DMS79 treated with DMSO at 0.1 percent for 48 hours (cell line): ENCODE data around the gene ACTG1.

Source experiments
- DNase-seq: peaks from one replicate; lab custom pipeline; 2025; lab: John Stamatoyannopoulos, UW

The ACTG1 gene

DNA sequence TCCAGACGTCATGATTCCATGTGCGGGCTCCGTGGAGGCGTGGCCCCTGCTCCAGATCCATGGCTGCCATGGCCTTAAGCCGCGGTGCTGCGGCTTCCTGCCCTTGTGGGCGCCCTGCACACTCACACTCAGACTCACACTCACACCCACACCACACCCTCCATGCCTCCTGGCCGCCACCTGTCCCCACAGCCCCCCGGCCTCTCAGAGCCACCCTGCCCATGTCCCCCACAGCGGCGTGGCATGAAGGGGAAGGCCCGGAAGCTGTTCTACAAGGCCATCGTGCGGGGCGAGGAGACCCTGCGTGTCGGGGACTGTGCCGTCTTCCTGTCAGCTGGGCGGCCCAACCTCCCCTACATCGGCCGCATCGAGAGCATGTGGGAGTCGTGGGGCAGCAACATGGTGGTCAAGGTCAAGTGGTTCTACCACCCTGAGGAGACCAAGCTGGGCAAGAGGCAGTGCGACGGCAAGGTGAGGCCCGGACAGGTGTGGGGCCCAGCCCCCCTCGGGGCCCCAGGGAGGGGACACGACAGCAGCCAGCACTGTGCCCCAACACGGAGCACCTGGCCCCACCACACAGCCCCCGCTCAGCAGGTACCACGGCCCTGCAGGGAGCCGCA is 50.0 kb downstream of the ACTG1 start:
- DNase-seq: no peak

DNA sequence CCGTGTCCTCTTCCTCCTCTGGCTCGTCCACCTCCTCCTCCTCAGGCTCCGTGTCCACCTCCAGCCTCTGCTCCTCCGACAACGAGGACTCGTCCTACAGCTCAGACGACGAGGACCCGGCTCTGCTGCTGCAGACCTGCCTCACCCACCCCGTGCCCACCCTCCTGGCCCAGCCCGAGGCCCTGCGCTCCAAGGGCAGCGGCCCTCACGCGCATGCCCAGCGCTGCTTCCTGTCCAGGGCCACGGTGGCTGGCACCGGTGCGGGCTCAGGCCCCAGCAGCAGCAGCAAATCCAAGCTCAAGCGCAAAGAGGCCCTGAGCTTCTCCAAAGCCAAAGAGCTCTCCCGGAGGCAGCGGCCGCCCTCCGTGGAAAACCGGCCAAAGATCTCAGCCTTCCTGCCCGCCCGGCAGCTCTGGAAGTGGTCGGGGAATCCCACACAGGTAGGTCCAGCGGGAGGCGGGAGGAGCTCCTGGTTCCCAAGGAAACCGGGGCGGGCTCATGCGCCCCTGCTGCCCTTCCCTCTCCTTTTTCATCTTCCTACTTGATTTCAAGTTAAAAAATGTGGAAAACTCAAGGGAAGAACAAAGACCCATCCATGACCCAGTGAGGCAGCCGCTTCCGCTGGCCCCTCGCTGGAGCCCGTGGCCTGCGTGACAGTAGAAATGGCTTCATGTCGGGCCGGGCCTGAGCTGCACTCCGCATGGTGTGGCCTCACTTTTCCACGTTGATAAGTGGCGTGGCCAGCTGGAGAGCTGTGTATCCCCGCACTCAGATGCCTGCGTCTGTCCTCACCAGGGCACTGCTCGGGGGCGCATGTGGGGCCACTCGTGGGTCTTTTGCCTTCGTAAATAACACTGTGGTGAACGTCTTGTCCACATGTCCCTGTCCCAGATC is 50.7 kb downstream of the ACTG1 start:
- DNase-seq: no peak

DNA sequence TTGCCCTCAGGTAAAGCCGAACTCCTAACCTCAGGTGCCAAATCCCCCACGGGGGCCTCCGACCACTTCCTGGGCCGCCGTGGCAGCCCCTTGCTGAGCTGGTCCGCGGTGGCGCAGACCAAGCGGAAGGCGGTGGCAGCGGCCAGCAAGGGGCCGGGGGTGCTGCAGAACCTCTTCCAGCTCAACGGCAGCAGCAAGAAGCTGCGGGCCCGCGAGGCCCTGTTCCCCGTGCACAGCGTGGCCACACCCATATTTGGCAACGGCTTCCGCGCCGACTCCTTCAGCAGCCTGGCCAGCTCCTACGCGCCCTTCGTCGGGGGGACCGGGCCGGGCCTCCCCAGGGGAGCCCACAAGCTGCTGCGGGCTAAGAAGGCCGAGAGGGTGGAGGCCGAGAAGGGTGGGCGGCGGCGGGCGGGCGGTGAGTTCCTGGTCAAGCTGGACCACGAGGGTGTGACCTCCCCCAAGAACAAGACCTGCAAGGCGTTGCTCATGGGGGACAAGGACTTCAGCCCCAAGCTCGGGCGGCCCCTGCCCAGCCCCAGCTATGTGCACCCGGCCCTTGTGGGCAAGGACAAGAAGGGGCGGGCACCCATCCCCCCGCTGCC is 51.6 kb downstream of the ACTG1 start:
- no peak for DNase-seq
